GM19035 (cell line): ENCODE measurements around the gene ACTN3.
A peak's percentile ranks its signal among the peaks of the same experiment; 100 is the strongest.
"Not testable (repeated sequence)": the region's sequence is repeated elsewhere in the genome, so short reads cannot be mapped to it uniquely, and the experiment has no call there.

Experiments used
- ATAC-seq: cut with Tn5 transposase; IDR thresholded peaks from one replicate; pipeline ENCODE4 v1.9.1; 2021; ENCODE audit not compliant: unreplicated experiment

Gene ACTN3

GRCh38 chr11:66543263-66544107, 3.2 kb upstream of the ACTN3 start:
- ATAC-seq: no peak

GRCh38 chr11:66544952-66545351, 1.8 kb upstream of the ACTN3 start:
- not testable (repeated sequence) for ATAC-seq

DNA sequence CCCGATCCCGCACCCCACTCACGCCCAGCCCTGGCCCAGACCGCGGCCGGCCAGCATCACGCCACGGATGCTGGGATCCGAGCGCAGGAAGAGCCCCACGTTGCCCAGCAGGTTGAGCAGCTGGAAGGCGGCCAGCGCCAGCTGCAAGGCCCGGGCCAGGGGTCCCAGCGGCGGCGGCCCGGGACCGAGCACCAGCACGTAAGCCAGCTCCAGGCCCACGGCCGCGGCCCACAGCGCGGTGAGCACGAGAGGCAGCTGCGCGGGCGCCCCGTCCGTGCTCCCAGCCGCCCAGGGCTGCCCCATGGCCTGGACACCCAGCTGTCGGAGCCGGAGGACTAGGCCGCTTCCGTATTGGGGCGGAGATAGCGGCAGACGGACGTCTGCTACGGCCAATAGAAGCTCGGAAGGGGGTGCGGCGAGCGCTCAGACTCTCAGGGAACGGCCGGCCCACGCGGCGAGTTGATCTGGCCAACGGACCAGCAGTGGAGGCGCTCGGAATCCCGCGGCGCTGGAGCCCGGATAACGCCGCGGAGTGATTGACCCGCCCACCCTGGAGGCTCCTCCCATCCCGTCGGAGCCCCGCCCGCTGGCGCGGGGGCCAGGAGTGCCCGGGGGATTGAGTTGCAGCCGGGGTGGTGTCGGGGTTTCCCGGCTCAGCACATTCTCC, 869 bp upstream of the ACTN3 start, which contains the start of gene ZDHHC24:
Gene ZDHHC24, minus strand, starts transcription at position 348 of the 667 bp plus-strand sequence. Its CDS starts 45 bp downstream, at position 303.
- ATAC-seq: peak; percentile 87

DNA sequence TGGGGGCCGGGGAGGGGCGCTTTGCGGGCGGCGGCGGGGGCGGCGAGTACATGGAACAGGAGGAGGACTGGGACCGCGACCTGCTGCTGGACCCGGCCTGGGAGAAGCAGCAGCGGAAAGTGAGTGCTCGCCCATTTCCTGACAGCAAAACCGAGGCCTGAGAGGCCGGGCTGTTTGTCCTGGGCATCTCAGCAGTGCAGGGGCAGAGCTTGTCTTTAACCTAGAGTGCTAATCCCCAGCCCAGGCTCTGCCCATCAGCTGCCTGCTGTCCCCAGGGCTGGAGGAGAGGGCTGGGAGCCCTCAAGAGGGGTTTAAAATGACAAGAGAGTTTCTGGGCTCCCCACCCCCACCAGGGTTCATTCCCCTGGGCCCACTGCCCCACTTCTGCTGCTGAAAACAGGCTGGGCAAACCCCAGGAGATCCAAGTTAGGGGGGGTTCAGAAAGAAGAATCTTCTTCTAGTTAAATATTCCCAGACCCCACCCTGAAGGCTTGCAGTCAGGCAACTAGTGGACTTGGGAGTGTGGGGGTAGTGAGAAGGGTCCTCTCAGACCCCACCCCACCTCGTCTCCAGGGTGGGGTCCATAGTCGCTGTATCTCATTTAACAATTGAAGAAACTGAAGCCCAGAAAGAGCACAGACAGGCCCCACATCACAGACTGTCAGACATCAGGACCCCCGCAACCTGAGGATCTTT, 411 bp downstream of the ACTN3 start:
- no peak for ATAC-seq

DNA sequence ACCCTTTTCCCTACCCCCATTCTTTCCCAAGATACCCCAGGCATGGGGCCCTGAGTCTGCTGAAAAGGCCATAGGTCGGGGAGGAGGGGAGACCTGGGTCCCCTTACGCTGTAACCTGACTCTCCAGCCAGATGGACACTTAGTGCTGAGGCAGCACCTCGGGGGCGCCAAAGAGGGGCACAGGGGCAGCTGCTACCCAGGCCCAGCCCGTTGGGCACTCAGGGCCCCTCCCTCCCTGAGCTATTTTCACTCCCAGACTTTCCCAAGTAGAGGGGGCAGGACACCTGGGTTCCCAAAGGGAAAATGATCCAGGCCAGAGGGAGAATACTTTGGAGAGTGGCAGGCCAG, 933 bp downstream of the ACTN3 start:
- no peak for ATAC-seq

- ATAC-seq: no peak
These were observed 1.3 kb downstream of the ACTN3 start for GRCh38 chr11:66548041-66548440.

- no peak for ATAC-seq
These were observed 2.3 kb downstream of the ACTN3 start for GRCh38 chr11:66548774-66549630.

DNA sequence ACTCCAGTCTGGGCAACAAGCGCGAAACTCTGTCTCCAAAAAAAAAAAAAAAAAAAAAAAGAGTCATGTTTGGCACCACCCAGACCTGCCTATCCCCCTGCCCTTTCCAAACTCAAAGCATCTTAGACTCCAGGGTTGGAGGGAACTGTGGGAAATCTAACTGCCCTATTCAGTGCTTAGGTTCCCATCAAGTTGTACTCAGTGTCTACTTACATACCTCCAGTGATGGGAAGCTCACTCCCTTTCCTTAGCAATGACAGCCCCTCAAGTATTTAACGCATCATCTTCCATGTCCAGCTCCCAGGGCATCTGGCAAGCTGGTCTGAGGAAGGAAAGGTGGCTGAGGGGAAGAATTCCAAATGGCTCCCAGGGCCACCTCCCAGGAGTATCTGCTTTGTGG, 3.0 kb downstream of the ACTN3 start:
- no peak for ATAC-seq

GRCh38 chr11:66550887-66551286, 4.2 kb downstream of the ACTN3 start:
- ATAC-seq: no peak

DNA sequence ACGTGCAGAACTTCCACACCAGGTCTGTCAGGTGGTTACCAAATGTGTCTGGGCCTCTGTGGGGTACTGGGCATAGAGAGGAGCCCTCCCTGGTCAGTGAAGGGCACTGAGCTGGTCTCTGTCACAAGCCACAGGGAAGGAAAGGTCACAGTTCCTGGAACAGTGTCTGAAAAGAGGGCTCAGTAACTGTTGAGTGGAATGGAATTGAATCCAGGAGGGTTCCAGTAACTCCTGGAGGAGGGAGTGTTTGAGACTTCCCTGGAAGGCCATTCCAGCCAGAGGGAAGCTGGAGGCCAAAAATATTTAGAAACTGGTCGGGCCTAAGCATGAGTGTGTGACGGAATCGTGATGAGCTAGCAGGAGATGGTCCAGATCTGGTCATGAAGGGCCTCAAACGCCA, 7.9 kb downstream of the ACTN3 start:
- ATAC-seq: no peak

DNA sequence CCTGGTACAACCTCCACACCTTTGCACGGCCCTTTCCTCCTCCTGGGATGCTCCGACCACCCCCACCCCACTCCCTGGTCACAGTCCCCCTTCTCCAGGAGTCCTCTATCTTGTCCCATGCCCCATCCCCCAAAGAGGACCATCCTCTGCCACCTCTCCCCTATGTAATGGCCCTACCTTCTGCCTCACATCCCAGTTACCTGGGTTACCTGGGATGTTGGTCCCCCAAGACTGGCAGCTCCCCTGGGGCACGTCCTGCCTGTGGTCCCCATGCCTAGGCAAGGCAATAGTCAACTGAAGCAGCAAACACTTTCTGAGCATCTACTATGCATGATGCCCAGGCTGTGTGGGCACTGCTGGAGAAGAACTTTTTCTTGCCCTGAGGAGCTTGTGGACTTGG, 8.7 kb downstream of the ACTN3 start:
- no peak for ATAC-seq

DNA sequence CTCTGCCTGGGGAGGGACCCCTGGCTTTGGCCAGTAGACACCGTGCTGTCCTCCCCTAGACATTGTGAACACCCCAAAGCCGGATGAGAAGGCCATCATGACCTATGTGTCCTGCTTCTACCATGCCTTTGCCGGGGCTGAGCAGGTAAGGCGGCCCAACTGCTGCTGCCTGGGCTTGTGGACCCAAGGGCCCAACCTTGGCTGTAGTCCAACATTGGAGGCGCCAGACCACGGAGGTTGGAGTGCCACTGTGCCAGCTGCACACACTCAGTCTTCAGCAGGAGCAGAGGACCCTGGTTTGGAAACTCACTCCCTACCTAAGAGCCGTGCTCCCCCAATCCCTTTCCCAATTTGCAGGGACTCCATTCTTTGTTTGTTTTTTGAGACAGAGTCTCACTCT, 9.4 kb downstream of the ACTN3 start:
- no peak for ATAC-seq

- ATAC-seq: no peak
These were observed 11.1 kb downstream of the ACTN3 start for GRCh38 chr11:66557733-66558326.

GRCh38 chr11:66559142-66559865, 12.6 kb downstream of the ACTN3 start:
- no peak for ATAC-seq

- no peak for ATAC-seq
These were observed 13.4 kb downstream of the ACTN3 start for GRCh38 chr11:66559866-66560676.

DNA sequence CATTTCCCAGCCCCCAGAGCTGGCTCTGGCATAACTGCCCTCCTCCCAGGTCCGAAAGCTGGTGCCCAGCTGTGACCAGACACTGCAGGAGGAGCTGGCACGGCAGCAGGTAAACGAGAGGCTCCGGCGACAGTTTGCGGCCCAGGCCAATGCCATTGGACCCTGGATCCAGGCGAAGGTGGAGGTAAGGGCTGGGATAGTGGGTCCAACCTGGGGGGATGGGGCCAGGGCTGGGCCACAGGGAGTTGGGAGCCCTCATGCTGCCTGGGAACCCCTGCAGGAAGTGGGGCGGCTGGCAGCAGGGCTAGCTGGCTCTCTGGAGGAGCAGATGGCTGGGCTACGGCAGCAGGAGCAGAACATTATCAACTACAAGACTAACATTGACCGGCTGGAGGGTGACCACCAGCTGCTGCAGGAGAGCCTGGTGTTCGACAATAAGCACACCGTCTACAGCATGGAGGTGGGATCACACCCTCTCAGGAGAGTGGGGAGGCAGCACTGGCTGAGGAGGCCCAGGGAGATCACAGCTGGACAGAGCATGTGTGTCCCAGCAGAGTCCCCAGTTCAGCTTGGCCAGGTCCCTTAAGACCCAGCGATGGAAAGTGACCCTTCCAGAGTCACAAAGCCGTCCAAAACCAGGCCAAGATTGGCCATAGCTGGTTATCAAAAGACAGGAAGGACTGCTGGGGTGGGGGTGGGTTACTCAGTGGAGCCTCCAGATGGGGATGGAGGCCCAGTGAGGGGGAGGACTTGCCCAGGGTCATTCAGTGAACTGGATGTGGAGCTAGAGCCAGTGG, 14.7 kb downstream of the ACTN3 start:
- ATAC-seq: no peak

DNA sequence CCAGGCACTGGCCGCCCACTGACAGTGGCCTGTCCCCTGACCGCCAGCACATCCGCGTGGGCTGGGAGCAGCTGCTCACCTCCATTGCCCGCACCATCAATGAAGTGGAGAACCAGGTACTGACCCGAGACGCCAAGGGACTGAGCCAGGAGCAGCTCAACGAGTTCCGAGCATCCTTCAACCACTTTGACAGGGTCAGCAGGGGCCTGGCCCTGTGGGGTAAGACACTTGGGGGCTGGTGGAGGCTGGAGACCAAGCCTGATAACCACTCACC, 15.2 kb downstream of the ACTN3 start:
- ATAC-seq: no peak

- no peak for ATAC-seq
These were observed 15.6 kb downstream of the ACTN3 start for GRCh38 chr11:66562275-66562674.
